Epithelial cell of prostate (primary cell): ENCODE results near the gene AUH.

Experiments used
- DNase-seq: peaks from one replicate; pipeline ENCODE4 v3.0.0-alpha.2; 2011; ENCODE audit warnings: low read depth, low spot score
- H3K27ac ChIP-seq: fragments of 450-650 bp; 2 replicates; pipeline ENCODE4 v1.5.1; 2017; ENCODE audit warnings: mild to moderate bottlenecking

Gene AUH

GRCh38 chr9:91261417-91261816 is 100.3 kb downstream of the AUH start:
- no peak overlapping the region for H3K27ac ChIP-seq
- no peak for DNase-seq

- DNase-seq = no peak
- H3K27ac ChIP-seq = no peak overlapping the region
Measured at GRCh38 chr9:91259162-91259561, 102.6 kb downstream of the AUH start.

GRCh38 chr9:91258451-91258850 is 103.3 kb downstream of the AUH start:
- H3K27ac ChIP-seq = no peak overlapping the region
- DNase-seq = no peak

GRCh38 chr9:91256235-91256634 is 105.5 kb downstream of the AUH start:
- no peak for DNase-seq
- no peak overlapping the region for H3K27ac ChIP-seq

GRCh38 chr9:91255327-91255726 is 106.4 kb downstream of the AUH start:
- no peak overlapping the region for H3K27ac ChIP-seq
- no peak for DNase-seq

GRCh38 chr9:91253488-91253887 is 108.2 kb downstream of the AUH start:
- no peak overlapping the region for H3K27ac ChIP-seq
- DNase-seq = no peak

- H3K27ac ChIP-seq = no peak overlapping the region
- DNase-seq = no peak
Measured at GRCh38 chr9:91248707-91249106, 113.0 kb downstream of the AUH start.

- H3K27ac ChIP-seq = no peak overlapping the region
- DNase-seq = no peak
Measured at GRCh38 chr9:91247278-91247677, 114.4 kb downstream of the AUH start.

- DNase-seq = no peak
- no peak overlapping the region for H3K27ac ChIP-seq
Measured at GRCh38 chr9:91246846-91247245, 114.9 kb downstream of the AUH start.

- peak overlapping the region; percentile 40 for H3K27ac ChIP-seq
- no peak for DNase-seq
Measured at GRCh38 chr9:91245431-91246313, 116.0 kb downstream of the AUH start.

GRCh38 chr9:91243029-91243428 is 118.7 kb downstream of the AUH start:
- no peak for DNase-seq
- no peak overlapping the region for H3K27ac ChIP-seq

GRCh38 chr9:91241909-91242308 is 119.8 kb downstream of the AUH start:
- no peak for DNase-seq
- no peak overlapping the region for H3K27ac ChIP-seq

GRCh38 chr9:91240596-91241165 is 121.0 kb downstream of the AUH start:
- no peak for DNase-seq
- H3K27ac ChIP-seq = no peak overlapping the region

GRCh38 chr9:91239367-91240111 is 122.2 kb downstream of the AUH start:
- no peak overlapping the region for H3K27ac ChIP-seq
- no peak for DNase-seq

GRCh38 chr9:91234523-91234922 is 127.2 kb downstream of the AUH start:
- no peak for DNase-seq

GRCh38 chr9:91231619-91232018 is 130.1 kb downstream of the AUH start:
- DNase-seq = no peak

More at GRCh38 chr9:91234523-91234922, 127.2 kb downstream of the AUH start:
- no peak overlapping the region for H3K27ac ChIP-seq

GRCh38 chr9:91223000-91223399 is 138.7 kb downstream of the AUH start:
- no peak overlapping the region for H3K27ac ChIP-seq

More at GRCh38 chr9:91231619-91232018, 130.1 kb downstream of the AUH start:
- no peak overlapping the region for H3K27ac ChIP-seq

GRCh38 chr9:91222457-91222856 is 139.3 kb downstream of the AUH start:
- no peak for DNase-seq
- no peak overlapping the region for H3K27ac ChIP-seq

More at GRCh38 chr9:91223000-91223399, 138.7 kb downstream of the AUH start:
- no peak for DNase-seq

GRCh38 chr9:91221332-91221731 is 140.4 kb downstream of the AUH start:
- no peak for DNase-seq
- H3K27ac ChIP-seq = no peak overlapping the region

- H3K27ac ChIP-seq = no peak overlapping the region
- no peak for DNase-seq
Measured at GRCh38 chr9:91220491-91221135, 141.1 kb downstream of the AUH start.
